SU-DHL-6 (cell line): ENCODE data around the gene FANCC.

Source experiments
- H2AFZ ChIP-seq: fragments of 200-600 bp; sonication (generic); 2 replicates; pipeline ENCODE4 v1.6.1; 2014; ENCODE audit warnings: low read depth, mild to moderate bottlenecking, moderate library complexity, mixed read lengths, antibody characterized with exemption, low read length; ENCODE audit not compliant: severe bottlenecking
- H3F3A ChIP-seq: fragments of 200-600 bp; shearing (Covaris generic); 2 replicates; pipeline ENCODE4 v1.6.0; 2016; ENCODE audit warnings: antibody characterized with exemption, mild to moderate bottlenecking; ENCODE audit not compliant: insufficient read depth
- H3K27ac ChIP-seq: fragments of 200-600 bp; sonication (generic); 2 replicates; pipeline ENCODE4 v1.5.1; 2016; ENCODE audit warnings: low read depth, mild to moderate bottlenecking, low read length, moderate library complexity, mixed read lengths
- H3K27me3 ChIP-seq: fragments of 200-600 bp; sonication (generic), shearing (Covaris generic); 2 replicates; pipeline ENCODE4 v1.6.0; 2014; ENCODE audit warnings: mild to moderate bottlenecking, low read length
- H3K36me3 ChIP-seq: fragments of 200-600 bp; sonication (generic); 2 replicates; pipeline ENCODE4 v1.6.1; 2014; ENCODE audit warnings: mild to moderate bottlenecking, low read length, mixed read lengths
- H3K4me2 ChIP-seq: fragments of 300-600, 200-600 bp; shearing (Covaris generic), sonication (generic); 2 replicates; pipeline ENCODE4 v1.6.0; 2014; ENCODE audit warnings: low read length, low read depth, mild to moderate bottlenecking; ENCODE audit not compliant: poor library complexity, severe bottlenecking
- H3K4me3 ChIP-seq: fragments of 200-600 bp; sonication (generic); 2 replicates; pipeline ENCODE4 v1.5.1; 2014; ENCODE audit warnings: antibody characterized with exemption, low read length, mild to moderate bottlenecking, mixed read lengths; ENCODE audit not compliant: insufficient read depth, poor library complexity, severe bottlenecking
- H3K79me2 ChIP-seq: fragments of 200-600 bp; sonication (generic); 2 replicates; pipeline ENCODE4 v1.6.1; 2014; ENCODE audit warnings: mild to moderate bottlenecking, low read length, moderate library complexity; ENCODE audit not compliant: insufficient read depth
- H3K9ac ChIP-seq: fragments of 200-600 bp; sonication (generic); 2 replicates; pipeline ENCODE4 v1.7.0; 2014; ENCODE audit warnings: mild to moderate bottlenecking, low read length
- H3K9me2 ChIP-seq: fragments of 200-600 bp; sonication (generic); replicated peaks from 2 replicates; pipeline ENCODE4 v1.6.1; 2014; ENCODE audit warnings: low read length; ENCODE audit not compliant: insufficient read depth
- H3K9me3 ChIP-seq: fragments of 200-600 bp; sonication (generic); 2 replicates; pipeline ENCODE4 v1.6.1; 2014; ENCODE audit warnings: low read length, mixed read lengths; ENCODE audit not compliant: insufficient read depth
- H4K20me1 ChIP-seq: fragments of 200-600 bp; sonication (generic); 2 replicates; pipeline ENCODE4 v1.6.1; 2014; ENCODE audit warnings: low read depth, mild to moderate bottlenecking, antibody characterized with exemption, low read length, moderate library complexity, mixed read lengths
- EZH2phosphoT487 ChIP-seq: fragments of 200-600 bp; sonication (generic), shearing (Covaris generic); conservative IDR thresholded peaks from 2 replicates; pipeline ENCODE4 v1.6.1; 2018; ENCODE audit warnings: mild to moderate bottlenecking, antibody characterized with exemption, low read length, moderate library complexity, mixed read lengths
- TF ChIP-seq, protein P1 (sequence below): fragments of 200-600 bp; sonication (generic); IDR thresholded peaks from one replicate; pipeline ENCODE4 v1.5.1; 2017; ENCODE audit warnings: antibody characterized with exemption, mild to moderate bottlenecking, low read length, moderate library complexity; ENCODE audit not compliant: insufficient read depth, poor library complexity, severe bottlenecking

FANCC gene

DNA sequence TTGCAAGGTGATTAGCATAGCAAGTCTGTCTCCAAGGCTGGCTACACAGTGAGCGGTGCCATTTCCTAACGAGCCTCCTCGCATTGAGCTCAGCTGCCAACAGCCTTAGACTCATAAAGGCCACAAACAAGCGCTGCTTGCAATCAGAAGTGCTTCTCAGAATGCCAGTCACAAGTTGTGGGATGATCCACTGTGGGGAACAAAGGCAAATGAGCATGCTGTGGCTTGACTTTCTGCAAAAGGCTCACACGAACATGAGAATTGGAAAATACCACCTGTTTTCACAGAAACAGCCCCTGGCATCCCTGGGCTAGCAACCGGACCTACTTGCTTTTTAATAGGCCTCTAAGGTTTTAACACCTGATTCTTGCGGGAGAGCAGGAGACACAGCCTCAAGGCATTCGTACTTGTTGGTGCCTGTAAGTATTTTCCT lies 215.5 kb downstream of the FANCC start:
- H3K9ac ChIP-seq: no peak overlapping the region
- H2AFZ ChIP-seq: no peak overlapping the region
- H3F3A ChIP-seq: no peaks in the 10 kb centered on the region
- no peak overlapping the region for H3K27ac ChIP-seq
- H3K4me3 ChIP-seq: no peak overlapping the region
- H3K79me2 ChIP-seq: no peaks in the 10 kb centered on the region
- H3K36me3 ChIP-seq: no peaks in the 10 kb centered on the region
- H3K4me2 ChIP-seq: no peak overlapping the region
- no peaks in the 10 kb centered on the region for H3K9me2 ChIP-seq
- H3K27me3 ChIP-seq: no peaks in the 10 kb centered on the region
- TF ChIP-seq, protein P1, sequence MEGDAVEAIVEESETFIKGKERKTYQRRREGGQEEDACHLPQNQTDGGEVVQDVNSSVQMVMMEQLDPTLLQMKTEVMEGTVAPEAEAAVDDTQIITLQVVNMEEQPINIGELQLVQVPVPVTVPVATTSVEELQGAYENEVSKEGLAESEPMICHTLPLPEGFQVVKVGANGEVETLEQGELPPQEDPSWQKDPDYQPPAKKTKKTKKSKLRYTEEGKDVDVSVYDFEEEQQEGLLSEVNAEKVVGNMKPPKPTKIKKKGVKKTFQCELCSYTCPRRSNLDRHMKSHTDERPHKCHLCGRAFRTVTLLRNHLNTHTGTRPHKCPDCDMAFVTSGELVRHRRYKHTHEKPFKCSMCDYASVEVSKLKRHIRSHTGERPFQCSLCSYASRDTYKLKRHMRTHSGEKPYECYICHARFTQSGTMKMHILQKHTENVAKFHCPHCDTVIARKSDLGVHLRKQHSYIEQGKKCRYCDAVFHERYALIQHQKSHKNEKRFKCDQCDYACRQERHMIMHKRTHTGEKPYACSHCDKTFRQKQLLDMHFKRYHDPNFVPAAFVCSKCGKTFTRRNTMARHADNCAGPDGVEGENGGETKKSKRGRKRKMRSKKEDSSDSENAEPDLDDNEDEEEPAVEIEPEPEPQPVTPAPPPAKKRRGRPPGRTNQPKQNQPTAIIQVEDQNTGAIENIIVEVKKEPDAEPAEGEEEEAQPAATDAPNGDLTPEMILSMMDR: no peak
- no peak for TF ChIP-seq EZH2phosphoT487
- H4K20me1 ChIP-seq: no peaks in the 10 kb centered on the region
- no peaks in the 10 kb centered on the region for H3K9me3 ChIP-seq

DNA sequence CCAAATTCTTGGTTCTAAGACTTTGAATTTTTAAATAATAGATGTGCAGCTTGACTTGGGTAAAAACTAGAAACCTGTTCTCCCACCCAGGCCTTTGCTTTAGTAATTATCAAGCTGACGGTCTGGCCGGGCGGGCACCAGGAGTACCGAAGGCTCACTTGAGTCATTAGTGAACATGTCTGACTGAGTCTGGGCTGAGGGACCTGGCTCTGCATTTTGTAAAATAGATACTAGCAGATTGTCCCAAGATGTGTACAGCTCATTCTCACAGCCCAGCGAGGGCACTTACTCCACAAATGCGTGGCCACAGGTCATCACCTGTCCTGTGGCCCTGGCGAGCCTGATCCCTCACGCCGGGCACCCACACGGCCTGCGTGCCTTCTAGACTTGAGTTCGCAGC lies 216.2 kb downstream of the FANCC start:
- Histone ChIP-seq H3K4me2 (no peak overlapping the region), H3K9me3 (no peaks in the 10 kb centered on the region), H3K36me3 (no peaks in the 10 kb centered on the region), H3F3A (no peaks in the 10 kb centered on the region), H4K20me1 (no peaks in the 10 kb centered on the region), H3K27ac (no peak overlapping the region), H3K9me2 (no peaks in the 10 kb centered on the region), H3K79me2 (no peaks in the 10 kb centered on the region), H2AFZ (no peak overlapping the region), H3K9ac (no peak overlapping the region), H3K27me3 (no peaks in the 10 kb centered on the region), H3K4me3 (no peak overlapping the region)
- no peak for TF ChIP-seq EZH2phosphoT487
- TF ChIP-seq, protein P1: no peak

DNA sequence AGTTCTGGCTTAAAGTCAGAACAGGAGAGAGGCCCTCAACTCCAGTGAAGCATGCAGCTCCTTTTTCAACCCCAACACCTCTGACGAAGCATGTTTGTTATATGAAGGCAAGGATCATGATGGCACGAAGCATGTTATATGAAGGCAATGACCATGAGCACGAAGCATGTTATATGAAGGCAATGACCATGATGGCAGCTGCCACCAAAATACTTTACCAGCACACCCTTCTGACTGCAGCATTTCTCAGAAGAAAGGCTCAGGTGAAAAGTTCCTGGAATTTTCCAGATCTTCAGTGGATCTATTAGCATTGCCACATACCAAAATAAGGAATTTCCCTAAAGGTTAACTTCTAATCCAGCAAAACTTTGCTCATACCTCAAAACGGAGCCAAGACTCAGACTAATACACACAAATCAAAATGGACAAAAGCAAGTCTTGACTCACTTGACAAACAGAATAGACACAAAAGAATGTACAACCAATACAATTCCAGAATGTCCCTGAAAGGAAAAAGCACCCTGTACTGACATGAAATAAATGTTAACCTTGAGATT lies 217.4 kb downstream of the FANCC start:
- no peak overlapping the region for H3K27ac ChIP-seq
- no peaks in the 10 kb centered on the region for H3K36me3 ChIP-seq
- no peak overlapping the region for H3K4me2 ChIP-seq

More for the DNA sequence above, 217.4 kb downstream of the FANCC start:
- Histone ChIP-seq H3K9me3 (no peaks in the 10 kb centered on the region), H4K20me1 (no peaks in the 10 kb centered on the region), H3F3A (no peaks in the 10 kb centered on the region), H3K9ac (no peak overlapping the region), H3K27me3 (no peaks in the 10 kb centered on the region), H2AFZ (no peak overlapping the region), H3K4me3 (no peak overlapping the region), H3K9me2 (no peaks in the 10 kb centered on the region), H3K79me2 (no peaks in the 10 kb centered on the region)
- TF ChIP-seq EZH2phosphoT487: no peak
- TF ChIP-seq, protein P1: no peak
